HepG2 (cell line): ENCODE results near the gene SCAF8. TPM values are rescaled to one million over a fixed set of nuclear protein-coding genes. Genes with fewer than 3 reads are reported as not detected.

Experiments used
- HOXA3 ChIP-seq: sonication (generic); formaldehyde crosslinking; IDR thresholded peaks from 2 replicates; pipeline ENCODE4 v1.5.0; 2020; ENCODE audit warnings: missing genetic modification reagents
- IRF2 ChIP-seq: IDR thresholded peaks from 2 replicates; pipeline ENCODE4 v1.6.1; 2018; ENCODE audit warnings: missing genetic modification reagents, missing compliant biosample characterization
- PRMT3 ChIP-seq: sonication (generic); formaldehyde crosslinking; IDR thresholded peaks from 2 replicates; pipeline ENCODE4 v1.8.1; 2022; ENCODE audit warnings: low read depth, mild to moderate bottlenecking, moderate library complexity, missing genetic modification reagents, borderline replicate concordance
- STAG1 ChIP-seq: sonication (generic); formaldehyde crosslinking; IDR thresholded peaks from 2 replicates; pipeline ENCODE4 v1.4.0; 2020; ENCODE audit warnings: missing genetic modification reagents
- ZBTB42 ChIP-seq: sonication (generic); formaldehyde crosslinking; IDR thresholded peaks from 2 replicates; pipeline ENCODE4 v1.5.0; 2020; ENCODE audit warnings: mild to moderate bottlenecking, missing genetic modification reagents
- ZNF143 ChIP-seq: sonication (generic); formaldehyde crosslinking; IDR thresholded peaks from 2 replicates; pipeline ENCODE4 v1.4.0; 2020; ENCODE audit warnings: missing genetic modification reagents
- ZNF24 ChIP-seq: fragments of 450-650 bp; IDR thresholded peaks from 2 replicates; pipeline ENCODE4 v1.6.1; 2017; ENCODE audit warnings: antibody characterized with exemption, mild to moderate bottlenecking
- ZNF547 ChIP-seq: sonication (generic); formaldehyde crosslinking; IDR thresholded peaks from 2 replicates; pipeline ENCODE4 v1.5.1; 2020; ENCODE audit warnings: mild to moderate bottlenecking, missing genetic modification reagents
- ZNF678 ChIP-seq: sonication (generic); formaldehyde crosslinking; IDR thresholded peaks from 2 replicates; pipeline ENCODE4 v1.4.0; 2020; ENCODE audit warnings: mild to moderate bottlenecking, missing genetic modification reagents
- ZNF773 ChIP-seq: sonication (generic); formaldehyde crosslinking; IDR thresholded peaks from 2 replicates; pipeline ENCODE4 v1.4.0; 2020; ENCODE audit warnings: missing genetic modification reagents, borderline replicate concordance
- ZNF839 ChIP-seq: sonication (generic); formaldehyde crosslinking; IDR thresholded peaks from 2 replicates; pipeline ENCODE4 v1.4.0; 2020; ENCODE audit warnings: missing genetic modification reagents, mild to moderate bottlenecking, borderline replicate concordance
- polyA plus RNA-seq, 8 experiments: library from polyadenylated mRNA; depleted of rRNA in 3 of 8; stranded (reverse) in 7 of 8; unstranded in 1 of 8; fragments of >200 nt; fragmentation: Illumina TruSeq in 4 of 8; extraction: Trizol in 4 of 8; gene quantifications; 2 replicates each; pipeline versions ENCODE4 v1.2.1 to v1.2.3, GENCODE V29; 2011 to 2016; ENCODE audit warnings: low read depth in 4 of 8, missing spikeins in 1 of 8, mixed read lengths in 1 of 8; ENCODE audit not compliant: insufficient read depth in 1 of 8
- total RNA-seq, 5 experiments: library from RNA; depleted of rRNA; stranded (reverse); fragments of >200 nt; fragmentation: Illumina TruSeq; extraction: Trizol; gene quantifications; 2 replicates each; pipeline ENCODE4 v1.2.3, GENCODE V29; 2016; ENCODE audit warnings: low read depth in 1 of 5
- TF ChIP-seq, protein P1 (sequence below): sonication (generic); formaldehyde crosslinking; IDR thresholded peaks from 2 replicates; pipeline ENCODE4 v1.4.0; 2020; ENCODE audit warnings: missing genetic modification reagents, borderline replicate concordance
- TF ChIP-seq, protein P2 (sequence below), 2 experiments: fragments of 450-650 bp in 1 of 2; sonication (generic) in 1 of 2; formaldehyde crosslinking in 1 of 2; IDR thresholded peaks; 2 replicates each; pipeline versions ENCODE4 v1.6.1 to v1.8.0; 2016 to 2022; ENCODE audit warnings: antibody characterized with exemption in 1 of 2, mild to moderate bottlenecking in 1 of 2, missing genetic modification reagents in 1 of 2
- TF ChIP-seq, protein P3 (sequence below): sonication (generic); formaldehyde crosslinking; IDR thresholded peaks from 2 replicates; pipeline ENCODE4 v1.5.0; 2020; ENCODE audit warnings: mild to moderate bottlenecking, missing genetic modification reagents, moderate library complexity
- TF ChIP-seq, protein P4 (sequence below): sonication (generic); formaldehyde crosslinking; IDR thresholded peaks from 2 replicates; pipeline ENCODE4 v1.5.0; 2020; ENCODE audit warnings: mild to moderate bottlenecking, missing genetic modification reagents

The SCAF8 gene
- total and polyA plus RNA-seq, 2 of the 13 experiments (the other 11 are each of a cell fraction or from before 2014, with no cell fraction given) = 15.3 to 40.8 TPM

DNA sequence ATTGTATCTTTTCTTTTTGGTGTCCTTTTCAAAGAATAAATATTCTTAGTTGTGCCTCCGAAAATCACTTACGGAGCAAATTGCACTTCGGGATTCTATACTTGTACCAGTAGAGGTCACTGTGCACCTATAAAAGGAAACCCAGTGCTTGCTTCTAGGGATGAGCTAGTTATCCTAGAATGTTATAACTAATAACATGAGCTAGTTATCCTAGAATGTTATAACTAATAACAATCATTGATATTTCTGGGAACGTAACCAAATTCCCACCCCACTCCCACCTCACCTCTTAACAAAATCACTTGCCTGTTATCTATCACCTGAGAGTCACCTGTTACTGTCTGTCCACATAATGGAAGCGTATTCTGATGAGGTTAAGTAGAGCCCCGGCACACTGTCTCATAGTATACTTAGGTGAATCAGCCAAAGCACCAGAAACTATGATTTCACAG, 135.0 kb downstream of the SCAF8 start (continued):
- TF ChIP-seq, protein P1, sequence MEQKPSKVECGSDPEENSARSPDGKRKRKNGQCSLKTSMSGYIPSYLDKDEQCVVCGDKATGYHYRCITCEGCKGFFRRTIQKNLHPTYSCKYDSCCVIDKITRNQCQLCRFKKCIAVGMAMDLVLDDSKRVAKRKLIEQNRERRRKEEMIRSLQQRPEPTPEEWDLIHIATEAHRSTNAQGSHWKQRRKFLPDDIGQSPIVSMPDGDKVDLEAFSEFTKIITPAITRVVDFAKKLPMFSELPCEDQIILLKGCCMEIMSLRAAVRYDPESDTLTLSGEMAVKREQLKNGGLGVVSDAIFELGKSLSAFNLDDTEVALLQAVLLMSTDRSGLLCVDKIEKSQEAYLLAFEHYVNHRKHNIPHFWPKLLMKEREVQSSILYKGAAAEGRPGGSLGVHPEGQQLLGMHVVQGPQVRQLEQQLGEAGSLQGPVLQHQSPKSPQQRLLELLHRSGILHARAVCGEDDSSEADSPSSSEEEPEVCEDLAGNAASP (CRISPR knock-in tag) = no peak
- TF ChIP-seq ZNF773 (CRISPR knock-in tag) (no peak), ZNF839 (CRISPR knock-in tag) (no peak), STAG1 (CRISPR knock-in tag) (peak; percentile 85), HOXA3 (CRISPR knock-in tag) (no peak), ZNF547 (no peak), ZNF143 (CRISPR knock-in tag) (no peak), IRF2 (no peak), ZBTB42 (no peak), ZNF24 (no peak), PRMT3 (CRISPR knock-in tag) (no peak), ZNF678 (CRISPR knock-in tag) (no peak)
- TF ChIP-seq, protein P2, sequence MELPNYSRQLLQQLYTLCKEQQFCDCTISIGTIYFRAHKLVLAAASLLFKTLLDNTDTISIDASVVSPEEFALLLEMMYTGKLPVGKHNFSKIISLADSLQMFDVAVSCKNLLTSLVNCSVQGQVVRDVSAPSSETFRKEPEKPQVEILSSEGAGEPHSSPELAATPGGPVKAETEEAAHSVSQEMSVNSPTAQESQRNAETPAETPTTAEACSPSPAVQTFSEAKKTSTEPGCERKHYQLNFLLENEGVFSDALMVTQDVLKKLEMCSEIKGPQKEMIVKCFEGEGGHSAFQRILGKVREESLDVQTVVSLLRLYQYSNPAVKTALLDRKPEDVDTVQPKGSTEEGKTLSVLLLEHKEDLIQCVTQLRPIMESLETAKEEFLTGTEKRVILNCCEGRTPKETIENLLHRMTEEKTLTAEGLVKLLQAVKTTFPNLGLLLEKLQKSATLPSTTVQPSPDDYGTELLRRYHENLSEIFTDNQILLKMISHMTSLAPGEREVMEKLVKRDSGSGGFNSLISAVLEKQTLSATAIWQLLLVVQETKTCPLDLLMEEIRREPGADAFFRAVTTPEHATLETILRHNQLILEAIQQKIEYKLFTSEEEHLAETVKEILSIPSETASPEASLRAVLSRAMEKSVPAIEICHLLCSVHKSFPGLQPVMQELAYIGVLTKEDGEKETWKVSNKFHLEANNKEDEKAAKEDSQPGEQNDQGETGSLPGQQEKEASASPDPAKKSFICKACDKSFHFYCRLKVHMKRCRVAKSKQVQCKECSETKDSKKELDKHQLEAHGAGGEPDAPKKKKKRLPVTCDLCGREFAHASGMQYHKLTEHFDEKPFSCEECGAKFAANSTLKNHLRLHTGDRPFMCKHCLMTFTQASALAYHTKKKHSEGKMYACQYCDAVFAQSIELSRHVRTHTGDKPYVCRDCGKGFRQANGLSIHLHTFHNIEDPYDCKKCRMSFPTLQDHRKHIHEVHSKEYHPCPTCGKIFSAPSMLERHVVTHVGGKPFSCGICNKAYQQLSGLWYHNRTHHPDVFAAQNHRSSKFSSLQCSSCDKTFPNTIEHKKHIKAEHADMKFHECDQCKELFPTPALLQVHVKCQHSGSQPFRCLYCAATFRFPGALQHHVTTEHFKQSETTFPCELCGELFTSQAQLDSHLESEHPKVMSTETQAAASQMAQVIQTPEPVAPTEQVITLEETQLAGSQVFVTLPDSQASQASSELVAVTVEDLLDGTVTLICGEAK (IDR thresholded peaks at IDR 0.05) = no peak
- TF ChIP-seq, protein P2 (CRISPR knock-in tag; IDR thresholded peaks at IDR 0.05) = no peak
- TF ChIP-seq, protein P3, sequence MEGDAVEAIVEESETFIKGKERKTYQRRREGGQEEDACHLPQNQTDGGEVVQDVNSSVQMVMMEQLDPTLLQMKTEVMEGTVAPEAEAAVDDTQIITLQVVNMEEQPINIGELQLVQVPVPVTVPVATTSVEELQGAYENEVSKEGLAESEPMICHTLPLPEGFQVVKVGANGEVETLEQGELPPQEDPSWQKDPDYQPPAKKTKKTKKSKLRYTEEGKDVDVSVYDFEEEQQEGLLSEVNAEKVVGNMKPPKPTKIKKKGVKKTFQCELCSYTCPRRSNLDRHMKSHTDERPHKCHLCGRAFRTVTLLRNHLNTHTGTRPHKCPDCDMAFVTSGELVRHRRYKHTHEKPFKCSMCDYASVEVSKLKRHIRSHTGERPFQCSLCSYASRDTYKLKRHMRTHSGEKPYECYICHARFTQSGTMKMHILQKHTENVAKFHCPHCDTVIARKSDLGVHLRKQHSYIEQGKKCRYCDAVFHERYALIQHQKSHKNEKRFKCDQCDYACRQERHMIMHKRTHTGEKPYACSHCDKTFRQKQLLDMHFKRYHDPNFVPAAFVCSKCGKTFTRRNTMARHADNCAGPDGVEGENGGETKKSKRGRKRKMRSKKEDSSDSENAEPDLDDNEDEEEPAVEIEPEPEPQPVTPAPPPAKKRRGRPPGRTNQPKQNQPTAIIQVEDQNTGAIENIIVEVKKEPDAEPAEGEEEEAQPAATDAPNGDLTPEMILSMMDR (CRISPR knock-in tag) = peak; percentile 79
- TF ChIP-seq, protein P4, sequence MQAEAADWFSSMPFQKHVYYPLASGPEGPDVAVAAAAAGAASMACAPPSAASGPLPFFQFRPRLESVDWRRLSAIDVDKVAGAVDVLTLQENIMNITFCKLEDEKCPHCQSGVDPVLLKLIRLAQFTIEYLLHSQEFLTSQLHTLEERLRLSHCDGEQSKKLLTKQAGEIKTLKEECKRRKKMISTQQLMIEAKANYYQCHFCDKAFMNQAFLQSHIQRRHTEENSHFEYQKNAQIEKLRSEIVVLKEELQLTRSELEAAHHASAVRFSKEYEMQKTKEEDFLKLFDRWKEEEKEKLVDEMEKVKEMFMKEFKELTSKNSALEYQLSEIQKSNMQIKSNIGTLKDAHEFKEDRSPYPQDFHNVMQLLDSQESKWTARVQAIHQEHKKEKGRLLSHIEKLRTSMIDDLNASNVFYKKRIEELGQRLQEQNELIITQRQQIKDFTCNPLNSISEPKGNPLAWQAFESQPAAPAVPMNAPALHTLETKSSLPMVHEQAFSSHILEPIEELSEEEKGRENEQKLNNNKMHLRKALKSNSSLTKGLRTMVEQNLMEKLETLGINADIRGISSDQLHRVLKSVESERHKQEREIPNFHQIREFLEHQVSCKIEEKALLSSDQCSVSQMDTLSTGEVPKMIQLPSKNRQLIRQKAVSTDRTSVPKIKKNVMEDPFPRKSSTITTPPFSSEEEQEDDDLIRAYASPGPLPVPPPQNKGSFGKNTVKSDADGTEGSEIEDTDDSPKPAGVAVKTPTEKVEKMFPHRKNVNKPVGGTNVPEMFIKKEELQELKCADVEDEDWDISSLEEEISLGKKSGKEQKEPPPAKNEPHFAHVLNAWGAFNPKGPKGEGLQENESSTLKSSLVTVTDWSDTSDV (CRISPR knock-in tag) = no peak
